IMR-90 (cell line): Measurements from ENCODE around the gene CRTC1. TPM values are rescaled to one million over a fixed set of nuclear protein-coding genes. Genes with fewer than 3 reads are reported as not detected.
A peak's percentile ranks its signal among the peaks of the same experiment; 100 is the strongest.

Experiments
- ATAC-seq: fragments of 200-7000 bp; cut with Tn5 transposase; 2 replicates; pipeline ENCODE4 v1.9.1; 2020; ENCODE audit warnings: low read depth, mild to moderate bottlenecking, moderate library complexity
- BruUV-seq: library from RNA; stranded (reverse); fragments of 400-500 nt; replicated peaks from 2 replicates; lab custom pipeline; 2021; lab: Mats Ljungman, UMichigan
- CTCF ChIA-PET: fragments of 300-600 bp; formaldehyde crosslinking; extraction: SDS; loops from one replicate; lab custom pipeline; 2021; ENCODE audit warnings: antibody characterized with exemption; lab: Yijun Ruan, JAX
- POLR2A ChIA-PET: fragments of 300-600 bp; sonication (Branson Sonifier 250); formaldehyde crosslinking; loops from one replicate; lab custom pipeline; 2022; ENCODE audit warnings: antibody characterized with exemption; ENCODE audit not compliant: unreplicated experiment; lab: Charles Lee
- DNase-seq: peaks from one replicate; pipeline ENCODE4 v3.0.0; 2013
- H2AFZ ChIP-seq: replicated peaks from 2 replicates; pipeline ENCODE3; 2013; ENCODE audit warnings: low read length, mild to moderate bottlenecking; ENCODE audit not compliant: poor library complexity
- H2AK5ac ChIP-seq: 2 replicates; pipeline ENCODE4 v1.6.1; 2013; ENCODE audit warnings: low read depth, low read length, inconsistent platforms
- H2AK9ac ChIP-seq: replicated peaks from 2 replicates; pipeline ENCODE3; 2013; ENCODE audit warnings: mild to moderate bottlenecking, low read depth, low read length, moderate library complexity; ENCODE audit not compliant: poor library complexity
- H2BK120ac ChIP-seq: 2 replicates; pipeline ENCODE4 v1.6.1; 2013; ENCODE audit warnings: low read depth, low read length, inconsistent platforms
- H2BK15ac ChIP-seq: 3 replicates; pipeline ENCODE4 v1.6.1; 2013; ENCODE audit warnings: low read depth, low read length, inconsistent platforms
- H2BK20ac ChIP-seq: 2 replicates; pipeline ENCODE4 v1.6.1; 2013; ENCODE audit warnings: low read depth, mild to moderate bottlenecking, inconsistent platforms, low read length, moderate library complexity
- H2BK5ac ChIP-seq: 2 replicates; pipeline ENCODE4 v1.6.1; 2013; ENCODE audit warnings: mild to moderate bottlenecking, low read depth, low read length, inconsistent platforms; ENCODE audit not compliant: poor library complexity, severe bottlenecking
- H3K14ac ChIP-seq: replicated peaks from 2 replicates; pipeline ENCODE4 v1.6.1; 2013; ENCODE audit warnings: low read depth, low read length, inconsistent platforms
- H3K18ac ChIP-seq: 2 replicates; pipeline ENCODE4 v1.6.1; 2013; ENCODE audit warnings: low read depth, low read length, control low read depth
- H3K23ac ChIP-seq: 2 replicates; pipeline ENCODE4 v1.6.1; 2013; ENCODE audit warnings: low read depth, low read length, inconsistent platforms
- H3K27ac ChIP-seq: 2 replicates; pipeline ENCODE4 v1.5.1; 2013; ENCODE audit warnings: mild to moderate bottlenecking, control low read depth, low read length; ENCODE audit not compliant: insufficient read depth
- H3K27me3 ChIP-seq: 2 replicates; pipeline ENCODE4 v1.6.1; 2013; ENCODE audit warnings: low read length; ENCODE audit not compliant: control insufficient read depth, insufficient read depth
- H3K36me3 ChIP-seq: 2 replicates; pipeline ENCODE4 v1.6.1; 2013; ENCODE audit warnings: low read length, mixed read lengths; ENCODE audit not compliant: control insufficient read depth, insufficient read depth
- H3K4ac ChIP-seq: 2 replicates; pipeline ENCODE4 v1.6.1; 2013; ENCODE audit warnings: low read depth, low read length, inconsistent platforms
- H3K4me1 ChIP-seq: 2 replicates; pipeline ENCODE4 v1.6.1; 2013; ENCODE audit warnings: low read length, mixed read lengths; ENCODE audit not compliant: control insufficient read depth, insufficient read depth
- H3K4me2 ChIP-seq: 2 replicates; pipeline ENCODE4 v1.6.1; 2013; ENCODE audit warnings: low read depth, mild to moderate bottlenecking, control low read depth, low read length, moderate library complexity
- H3K4me3 ChIP-seq: 2 replicates; pipeline ENCODE4 v1.5.1; 2013; ENCODE audit warnings: low read depth, mild to moderate bottlenecking, control low read depth, low read length, moderate library complexity; ENCODE audit not compliant: insufficient read depth
- H3K56ac ChIP-seq: 2 replicates; pipeline ENCODE4 v1.6.1; 2013; ENCODE audit warnings: low read length, inconsistent platforms; ENCODE audit not compliant: insufficient read depth; ENCODE audit errors: extremely low read depth
- H3K79me1 ChIP-seq, 2 experiments: 2 replicates each; pipeline ENCODE4 v1.6.1; 2013; ENCODE audit warnings: low read length in 2 of 2, inconsistent platforms in 1 of 2, low read depth in 1 of 2
- H3K9ac ChIP-seq: 2 replicates; pipeline ENCODE4 v1.6.1; 2013; ENCODE audit warnings: low read depth, low read length, control low read depth
- H3K9me1 ChIP-seq: 2 replicates; pipeline ENCODE4 v1.6.1; 2013; ENCODE audit warnings: low read length, inconsistent platforms; ENCODE audit not compliant: insufficient read depth
- H3K9me3 ChIP-seq: 2 replicates; pipeline ENCODE4 v1.6.1; 2013; ENCODE audit warnings: low read length; ENCODE audit not compliant: control insufficient read depth, insufficient read depth
- H4K20me1 ChIP-seq: 2 replicates; pipeline ENCODE4 v1.6.1; 2013; ENCODE audit warnings: low read length, inconsistent platforms; ENCODE audit not compliant: insufficient read depth
- H4K5ac ChIP-seq: 2 replicates; pipeline ENCODE4 v1.6.1; 2013; ENCODE audit warnings: mild to moderate bottlenecking, low read depth, low read length, control low read depth
- H4K8ac ChIP-seq, 2 experiments: 2 replicates each; pipeline ENCODE4 v1.6.1; 2013; ENCODE audit warnings: low read depth in 2 of 2, low read length in 2 of 2, control low read depth in 1 of 2, inconsistent platforms in 1 of 2
- H4K91ac ChIP-seq: 2 replicates; pipeline ENCODE4 v1.6.1; 2013; ENCODE audit warnings: low read depth, low read length, inconsistent platforms; ENCODE audit not compliant: insufficient read depth
- CEBPB ChIP-seq: IDR thresholded peaks from 2 replicates; pipeline ENCODE4 v1.6.1; 2012; ENCODE audit warnings: low read depth, low read length, improper control_type of control experiment
- CHD1 ChIP-seq: IDR thresholded peaks from 2 replicates; pipeline ENCODE4 v1.6.1; 2012; ENCODE audit warnings: low read depth, low read length, improper control_type of control experiment
- FOS ChIP-seq: fragments of 150-350 bp; IDR thresholded peaks from 2 replicates; pipeline ENCODE4 v1.6.1; 2016; ENCODE audit warnings: low read depth, low read length
- MXI1 ChIP-seq: IDR thresholded peaks from 2 replicates; pipeline ENCODE4 v1.6.1; 2012; ENCODE audit warnings: low read depth, mild to moderate bottlenecking, low read length, moderate library complexity, borderline replicate concordance
- POLR2A ChIP-seq: IDR thresholded peaks from 2 replicates; pipeline ENCODE4 v1.6.1; 2012; ENCODE audit warnings: mild to moderate bottlenecking, low read depth, low read length
- RCOR1 ChIP-seq: IDR thresholded peaks from 2 replicates; pipeline ENCODE4 v1.6.1; 2012; ENCODE audit warnings: mild to moderate bottlenecking, low read length, improper control_type of control experiment; ENCODE audit not compliant: insufficient replicate concordance
- SMC3 ChIP-seq: fragments of 150-350 bp; IDR thresholded peaks from 2 replicates; pipeline ENCODE4 v1.6.1; 2016; ENCODE audit warnings: low read depth, mild to moderate bottlenecking, antibody characterized with exemption, low read length, moderate library complexity
- WGBS, 2 experiments: methylation state at CpG; one replicate each; pipeline versions ENCODE4 v1.1.5 to v1.1.7; 2013; ENCODE audit warnings: missing lambda C conversion rate in 2 of 2; ENCODE audit not compliant: insufficient read length in 1 of 2; ENCODE audit errors: extremely low coverage in 2 of 2; 5-methylcytosine and 5-hydroxymethylcytosine counted together
- dilution Hi-C: fragments of 300-500 bp; cut with HindIII; formaldehyde crosslinking; loops from one replicate; pipeline ENCODE4 v1.14.3; 2018; ENCODE audit warnings: low sequenced_read_pairs; ENCODE audit not compliant: unreplicated experiment
- in situ Hi-C: fragments of 300-500 bp; cut with MboI; formaldehyde crosslinking; loops from 3 replicates; pipeline ENCODE4 v1.14.3; 2019; ENCODE audit warnings: low sequenced_read_pairs, inconsistent platforms, mixed read lengths
- intact Hi-C: fragments of 100-400 bp; cut with micrococcal nuclease; formaldehyde crosslinking; loops from 2 replicates; pipeline ENCODE4 v1.10.0; 2022
- polyA plus RNA-seq, 3 experiments: library from polyadenylated mRNA; depleted of rRNA; stranded (reverse); fragments of >200 nt; gene quantifications; 2 replicates each; pipeline ENCODE4 v1.2.3, GENCODE V29; 2012; ENCODE audit warnings: low replicate concordance in 1 of 3
- total RNA-seq: library from RNA; depleted of rRNA; stranded (reverse); fragments of >200 nt; gene quantifications from 2 replicates; pipeline ENCODE4 v1.2.3, GENCODE V29; 2012
- TF ChIP-seq, protein P1 (sequence below): conservative IDR thresholded peaks from 2 replicates; pipeline ENCODE4 v1.5.1; 2012; ENCODE audit warnings: mild to moderate bottlenecking, low read depth, low read length, improper control_type of control experiment

CRTC1 gene
- total and polyA plus RNA-seq, 2 of the 4 experiments (the other 2 are of a cell fraction): 0.18 to 5.7 TPM

DNA sequence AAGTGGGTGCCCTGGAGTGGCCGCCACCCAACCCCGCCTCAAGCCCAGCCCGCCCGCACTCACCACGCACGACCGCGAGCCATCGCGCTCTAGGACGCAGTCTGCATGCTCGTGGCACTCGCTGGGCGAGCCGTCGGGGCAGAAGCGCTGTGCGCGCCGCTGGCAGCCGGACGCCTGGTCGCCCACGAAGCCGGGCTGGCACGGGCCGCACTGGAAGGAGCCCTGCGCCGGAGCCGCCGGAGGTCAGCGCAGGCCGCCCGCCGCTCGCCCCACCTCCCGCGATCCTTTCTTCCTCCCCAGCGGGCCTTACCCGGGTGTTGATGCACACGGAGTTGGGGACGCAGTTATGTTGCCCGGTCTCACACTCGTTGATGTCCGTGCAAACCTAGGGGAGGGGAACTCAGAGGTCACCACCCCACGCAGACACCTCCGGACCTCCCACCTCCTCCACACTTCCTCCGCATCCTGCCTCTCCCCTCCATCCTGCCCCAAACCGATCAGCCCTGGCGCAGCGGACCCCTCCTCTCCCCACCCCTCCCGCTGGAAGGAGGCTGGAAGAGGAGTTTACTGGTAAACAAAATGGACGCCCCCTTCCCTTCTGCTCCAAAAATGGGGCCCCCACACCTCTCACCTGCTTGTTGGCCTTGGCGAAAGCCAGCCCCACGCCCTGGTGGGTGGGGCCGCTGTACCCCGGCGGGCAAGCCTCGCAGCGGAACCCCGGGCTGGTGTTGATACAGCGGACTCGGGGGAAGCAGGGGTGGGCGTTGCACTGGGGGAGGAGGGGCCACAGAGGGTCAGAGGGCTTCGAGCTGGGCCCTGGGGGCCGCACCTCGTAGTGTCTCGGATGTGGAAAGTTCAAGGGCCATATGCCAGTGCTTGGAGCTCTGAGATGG lies 105.3 kb downstream of the CRTC1 start:
- no peak overlapping the region for H3K18ac ChIP-seq
- no peak overlapping the region for H4K91ac ChIP-seq
- no peak overlapping the region for H3K4ac ChIP-seq
- ChIA-PET POLR2A (no interaction called here), CTCF (no interaction called here)
- no peaks in the 10 kb centered on the region for H3K79me1 ChIP-seq
- no peak overlapping the region for H3K4me3 ChIP-seq
- H3K36me3 ChIP-seq: no peaks in the 10 kb centered on the region
- peaks cover 4% of the 10 kb centered on the region for H3K9me3 ChIP-seq
- no peak overlapping the region for H2AK5ac ChIP-seq
- DNase-seq (no peak), ATAC-seq (no peak)
- H2BK5ac ChIP-seq: no peak overlapping the region
- no peak overlapping the region for H3K56ac ChIP-seq
- dilution Hi-C loops: no loop called here
- H2BK120ac ChIP-seq: no peak overlapping the region
- H2BK15ac ChIP-seq: no peak overlapping the region
- H2BK20ac ChIP-seq: no peak overlapping the region
- H2AK9ac ChIP-seq: no peak overlapping the region
- no peak overlapping the region for H3K4me2 ChIP-seq
- no peak overlapping the region for H3K23ac ChIP-seq
- intact Hi-C loops: no loop called here
- WGBS, 2 experiments: 4% methylated on average over 29 of the region's 68 CpGs; no CpG with 5 or more reads in 1 of the 2 experiments
- no TSS peak for BruUV-seq
- H2AFZ ChIP-seq: peak overlapping the region; percentile 67
- TF ChIP-seq CEBPB (no peak), FOS (no peak), CHD1 (no peak), MXI1 (no peak), POLR2A (no peak), SMC3 (no peak), RCOR1 (no peak)
- TF ChIP-seq, protein P1, sequence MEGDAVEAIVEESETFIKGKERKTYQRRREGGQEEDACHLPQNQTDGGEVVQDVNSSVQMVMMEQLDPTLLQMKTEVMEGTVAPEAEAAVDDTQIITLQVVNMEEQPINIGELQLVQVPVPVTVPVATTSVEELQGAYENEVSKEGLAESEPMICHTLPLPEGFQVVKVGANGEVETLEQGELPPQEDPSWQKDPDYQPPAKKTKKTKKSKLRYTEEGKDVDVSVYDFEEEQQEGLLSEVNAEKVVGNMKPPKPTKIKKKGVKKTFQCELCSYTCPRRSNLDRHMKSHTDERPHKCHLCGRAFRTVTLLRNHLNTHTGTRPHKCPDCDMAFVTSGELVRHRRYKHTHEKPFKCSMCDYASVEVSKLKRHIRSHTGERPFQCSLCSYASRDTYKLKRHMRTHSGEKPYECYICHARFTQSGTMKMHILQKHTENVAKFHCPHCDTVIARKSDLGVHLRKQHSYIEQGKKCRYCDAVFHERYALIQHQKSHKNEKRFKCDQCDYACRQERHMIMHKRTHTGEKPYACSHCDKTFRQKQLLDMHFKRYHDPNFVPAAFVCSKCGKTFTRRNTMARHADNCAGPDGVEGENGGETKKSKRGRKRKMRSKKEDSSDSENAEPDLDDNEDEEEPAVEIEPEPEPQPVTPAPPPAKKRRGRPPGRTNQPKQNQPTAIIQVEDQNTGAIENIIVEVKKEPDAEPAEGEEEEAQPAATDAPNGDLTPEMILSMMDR: no peak
- no peak overlapping the region for H4K8ac ChIP-seq
- H3K14ac ChIP-seq: no peak overlapping the region
- H4K20me1 ChIP-seq: peaks cover 11% of the 10 kb centered on the region; the same call in 1 of the 2 replicates
- H3K27ac ChIP-seq: no peak overlapping the region
- H3K9ac ChIP-seq: no peak overlapping the region
- peaks cover 2% of the 10 kb centered on the region; the same call in 1 of the 2 replicates for H3K4me1 ChIP-seq
- H3K9me1 ChIP-seq: peaks cover 2% of the 10 kb centered on the region; the same call in 1 of the 2 replicates
- H4K5ac ChIP-seq: no peak overlapping the region
- peaks cover 74% of the 10 kb centered on the region for H3K27me3 ChIP-seq
- in situ Hi-C loops: no loop called here
